Suprapubic skin (tissue), 3 donors: Measurements from ENCODE around the gene RBKS.

Experiments used
- POLR2AphosphoS5 ChIP-seq, 3 donors: sonication (generic); formaldehyde crosslinking; IDR thresholded peaks; one replicate each; pipeline ENCODE4 v1.6.1; 2017; ENCODE audit warnings: antibody characterized with exemption in 3 of 3
- TF ChIP-seq, protein P1 (sequence below), 2 donors: fragments of 200-600 bp in 1 of 2; fragments of 450-650 bp in 1 of 2; sonication (generic) in 1 of 2; IDR thresholded peaks; one replicate each; pipeline ENCODE4 v1.5.1; 2016 to 2019; ENCODE audit warnings: antibody characterized with exemption in 2 of 2, mild to moderate bottlenecking in 1 of 2, moderate library complexity in 1 of 2

DNA sequence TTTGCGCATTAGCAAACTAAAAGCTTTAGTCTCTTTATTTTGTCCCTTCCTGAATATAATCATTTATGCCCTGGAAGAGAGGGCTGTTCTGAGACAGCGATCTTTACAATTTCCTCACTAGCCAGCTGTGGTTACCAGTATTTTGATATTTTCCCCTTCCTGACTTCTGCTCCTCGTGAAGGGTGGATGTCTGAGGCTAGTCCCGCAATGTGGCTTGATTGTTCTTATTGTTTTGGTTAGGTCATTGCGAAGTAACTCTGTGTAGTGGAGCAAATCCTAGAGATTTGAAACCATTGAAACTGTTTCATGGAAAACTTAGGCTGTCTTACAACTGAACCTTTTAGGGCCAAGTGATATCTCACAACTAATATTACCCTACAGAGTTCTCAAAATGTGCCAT is 116.2 kb downstream of the RBKS start:
- TF ChIP-seq POLR2AphosphoS5 (IDR thresholded peaks at IDR 0.05): no peak
- TF ChIP-seq, protein P1, sequence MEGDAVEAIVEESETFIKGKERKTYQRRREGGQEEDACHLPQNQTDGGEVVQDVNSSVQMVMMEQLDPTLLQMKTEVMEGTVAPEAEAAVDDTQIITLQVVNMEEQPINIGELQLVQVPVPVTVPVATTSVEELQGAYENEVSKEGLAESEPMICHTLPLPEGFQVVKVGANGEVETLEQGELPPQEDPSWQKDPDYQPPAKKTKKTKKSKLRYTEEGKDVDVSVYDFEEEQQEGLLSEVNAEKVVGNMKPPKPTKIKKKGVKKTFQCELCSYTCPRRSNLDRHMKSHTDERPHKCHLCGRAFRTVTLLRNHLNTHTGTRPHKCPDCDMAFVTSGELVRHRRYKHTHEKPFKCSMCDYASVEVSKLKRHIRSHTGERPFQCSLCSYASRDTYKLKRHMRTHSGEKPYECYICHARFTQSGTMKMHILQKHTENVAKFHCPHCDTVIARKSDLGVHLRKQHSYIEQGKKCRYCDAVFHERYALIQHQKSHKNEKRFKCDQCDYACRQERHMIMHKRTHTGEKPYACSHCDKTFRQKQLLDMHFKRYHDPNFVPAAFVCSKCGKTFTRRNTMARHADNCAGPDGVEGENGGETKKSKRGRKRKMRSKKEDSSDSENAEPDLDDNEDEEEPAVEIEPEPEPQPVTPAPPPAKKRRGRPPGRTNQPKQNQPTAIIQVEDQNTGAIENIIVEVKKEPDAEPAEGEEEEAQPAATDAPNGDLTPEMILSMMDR (IDR thresholded peaks at IDR 0.05): no peak
